ENCODE data around the gene DHFR.
"Not testable (repeated sequence)": the region's sequence is repeated elsewhere in the genome, so short reads cannot be mapped to it uniquely, and the experiment has no call there.

Gene DHFR

GRCh38 chr5:80668016-80668969 lies 13.5 kb upstream of the DHFR start:
- Histone ChIP-seq H3K4me3 (ENCODE audit: control insufficient read depth in 1 of 7, extremely low read depth in 1 of 7, insufficient read depth in 4 of 7, low read depth in 2 of 7, low read length in 6 of 7) (no peak overlapping the region), H3K4me1 (ENCODE audit: control extremely low read depth in 1 of 4, control insufficient read depth in 4 of 4, insufficient read depth in 4 of 4, low read length in 3 of 4) (no peaks in the 10 kb centered on the region), H3K9me3 (ENCODE audit: control extremely low read depth in 1 of 5, control insufficient read depth in 4 of 5, insufficient read depth in 2 of 5, low read depth in 1 of 5, low read length in 4 of 5) (peaks cover 0 to under 1% (median 0%) of the 10 kb centered on the region in 5 experiments), H3K27ac (ENCODE audit: insufficient read depth in 1 of 2, low read depth in 1 of 2, low read length in 2 of 2, poor library complexity in 1 of 2, severe bottlenecking in 2 of 2) (no peak overlapping the region), H3K36me3 (ENCODE audit: control insufficient read depth in 4 of 4, insufficient read depth in 4 of 4, low read length in 3 of 4) (peaks cover 23 to 69% (median 35%) of the 10 kb centered on the region in 4 experiments), H3K27me3 (replicated peaks in 2 of 5; ENCODE audit: control insufficient read depth in 4 of 5, insufficient read depth in 5 of 5, low read length in 4 of 5) (no peaks in the 10 kb centered on the region)
- POLR2A ChIA-PET = no interaction called here
- no peak for DNase-seq
- CTCF ChIA-PET = interaction anchor here (0.5 to 2.7 kb wide), 3 partner anchors 16 to 630 kb away, joined by 3 to 10 read pairs (median 3); no protein-coding TSS in a partner anchor
- 96% methylated on average over 13 of the region's 16 CpGs for WGBS (ENCODE audit: insufficient coverage)

GRCh38 chr5:80667384-80667783 lies 12.6 kb upstream of the DHFR start:
- WGBS (ENCODE audit: insufficient coverage) = 92% methylated on average over 7 of the region's 8 CpGs
- ChIA-PET CTCF (interaction anchor here (2.7 kb wide), 1 partner anchor 576 kb away, joined by 10 read pairs; no protein-coding TSS in a partner anchor), POLR2A (no interaction called here)
- DNase-seq = no peak
- Histone ChIP-seq H3K27ac (ENCODE audit: insufficient read depth in 1 of 2, low read depth in 1 of 2, low read length in 2 of 2, poor library complexity in 1 of 2, severe bottlenecking in 2 of 2) (no peak overlapping the region), H3K27me3 (replicated peaks in 2 of 5; ENCODE audit: control insufficient read depth in 4 of 5, insufficient read depth in 5 of 5, low read length in 4 of 5) (no peaks in the 10 kb centered on the region), H3K36me3 (ENCODE audit: control insufficient read depth in 4 of 4, insufficient read depth in 4 of 4, low read length in 3 of 4) (peaks cover 17 to 65% (median 34%) of the 10 kb centered on the region in 4 experiments), H3K4me1 (ENCODE audit: control extremely low read depth in 1 of 4, control insufficient read depth in 4 of 4, insufficient read depth in 4 of 4, low read length in 3 of 4) (no peaks in the 10 kb centered on the region), H3K4me3 (ENCODE audit: control insufficient read depth in 1 of 7, extremely low read depth in 1 of 7, insufficient read depth in 4 of 7, low read depth in 2 of 7, low read length in 6 of 7) (no peak overlapping the region), H3K9me3 (ENCODE audit: control extremely low read depth in 1 of 5, control insufficient read depth in 4 of 5, insufficient read depth in 2 of 5, low read depth in 1 of 5, low read length in 4 of 5) (peaks cover 0 to 4% (median 0%) of the 10 kb centered on the region in 5 experiments)

- peaks cover 0 to 4% (median 0%) of the 10 kb centered on the region in 5 experiments for H3K9me3 ChIP-seq (ENCODE audit: control extremely low read depth in 1 of 5, control insufficient read depth in 4 of 5, insufficient read depth in 2 of 5, low read depth in 1 of 5, low read length in 4 of 5)
- no peaks in the 10 kb centered on the region for H3K27me3 ChIP-seq (replicated peaks in 2 of 5; ENCODE audit: control insufficient read depth in 4 of 5, insufficient read depth in 5 of 5, low read length in 4 of 5)
- peaks cover 21 to 66% (median 44%) of the 10 kb centered on the region in 4 experiments for H3K36me3 ChIP-seq (ENCODE audit: control insufficient read depth in 4 of 4, insufficient read depth in 4 of 4, low read length in 3 of 4)
- H3K4me3 ChIP-seq (ENCODE audit: control insufficient read depth in 1 of 7, extremely low read depth in 1 of 7, insufficient read depth in 4 of 7, low read depth in 2 of 7, low read length in 6 of 7) = no peak overlapping the region
- ChIA-PET CTCF (interaction anchor here (1.5 kb wide), 1 partner anchor 9 kb away, joined by 3 read pairs; no protein-coding TSS in a partner anchor), POLR2A (no interaction called here)
- DNase-seq = no peak
- no peaks in the 10 kb centered on the region for H3K4me1 ChIP-seq (ENCODE audit: control extremely low read depth in 1 of 4, control insufficient read depth in 4 of 4, insufficient read depth in 4 of 4, low read length in 3 of 4)
- H3K27ac ChIP-seq (ENCODE audit: insufficient read depth in 1 of 2, low read depth in 1 of 2, low read length in 2 of 2, poor library complexity in 1 of 2, severe bottlenecking in 2 of 2) = no peak overlapping the region
- WGBS (ENCODE audit: insufficient coverage) = 100% methylated on average over 4 of the region's 4 CpGs
Measured at GRCh38 chr5:80665057-80665456, 10.3 kb upstream of the DHFR start.

GRCh38 chr5:80662108-80662507 lies 7.3 kb upstream of the DHFR start:
- DNase-seq = no peak
- Histone ChIP-seq H3K36me3 (ENCODE audit: control insufficient read depth in 4 of 4, insufficient read depth in 4 of 4, low read length in 3 of 4) (peaks cover 20 to 73% (median 48%) of the 10 kb centered on the region in 4 experiments), H3K4me3 (ENCODE audit: control insufficient read depth in 1 of 7, extremely low read depth in 1 of 7, insufficient read depth in 4 of 7, low read depth in 2 of 7, low read length in 6 of 7) (no peak overlapping the region), H3K4me1 (ENCODE audit: control extremely low read depth in 1 of 4, control insufficient read depth in 4 of 4, insufficient read depth in 4 of 4, low read length in 3 of 4) (no peaks in the 10 kb centered on the region), H3K27me3 (replicated peaks in 2 of 5; ENCODE audit: control insufficient read depth in 4 of 5, insufficient read depth in 5 of 5, low read length in 4 of 5) (no peaks in the 10 kb centered on the region), H3K9me3 (ENCODE audit: control extremely low read depth in 1 of 5, control insufficient read depth in 4 of 5, insufficient read depth in 2 of 5, low read depth in 1 of 5, low read length in 4 of 5) (peaks cover 0 to 4% (median 2%) of the 10 kb centered on the region in 5 experiments), H3K27ac (ENCODE audit: insufficient read depth in 1 of 2, low read depth in 1 of 2, low read length in 2 of 2, poor library complexity in 1 of 2, severe bottlenecking in 2 of 2) (no peak overlapping the region)
- POLR2A ChIA-PET = no interaction called here
- WGBS (ENCODE audit: insufficient coverage) = no CpG with 5 or more reads among the region's 1 CpG
- CTCF ChIA-PET = no interaction called here

- POLR2A ChIA-PET; H3K27me3 ChIP-seq (replicated peaks in 2 of 5; ENCODE audit: control insufficient read depth in 4 of 5, insufficient read depth in 5 of 5, low read length in 4 of 5); H3K27ac ChIP-seq (ENCODE audit: insufficient read depth in 1 of 2, low read depth in 1 of 2, low read length in 2 of 2, poor library complexity in 1 of 2, severe bottlenecking in 2 of 2); H3K4me3 ChIP-seq (ENCODE audit: control insufficient read depth in 1 of 7, extremely low read depth in 1 of 7, insufficient read depth in 4 of 7, low read depth in 2 of 7, low read length in 6 of 7); H3K9me3 ChIP-seq (ENCODE audit: control extremely low read depth in 1 of 5, control insufficient read depth in 4 of 5, insufficient read depth in 2 of 5, low read depth in 1 of 5, low read length in 4 of 5); CTCF ChIA-PET; H3K4me1 ChIP-seq (ENCODE audit: control extremely low read depth in 1 of 4, control insufficient read depth in 4 of 4, insufficient read depth in 4 of 4, low read length in 3 of 4); DNase-seq: not testable (repeated sequence)
- 100% methylated on average over 1 of the region's 7 CpGs for WGBS (ENCODE audit: insufficient coverage)
- H3K36me3 ChIP-seq (ENCODE audit: control insufficient read depth in 4 of 4, insufficient read depth in 4 of 4, low read length in 3 of 4) = peaks cover 21 to 70% (median 45%) of the 10 kb centered on the region in 4 experiments
Measured at GRCh38 chr5:80660661-80661060, 5.9 kb upstream of the DHFR start.

GRCh38 chr5:80659106-80659505 lies 4.3 kb upstream of the DHFR start:
- 100% methylated on average over 1 of the region's 5 CpGs for WGBS (ENCODE audit: insufficient coverage)
- ChIA-PET CTCF (no interaction called here), POLR2A (no interaction called here)
- no peak overlapping the region for H3K4me3 ChIP-seq (ENCODE audit: control insufficient read depth in 1 of 7, extremely low read depth in 1 of 7, insufficient read depth in 4 of 7, low read depth in 2 of 7, low read length in 6 of 7)
- no peaks in the 10 kb centered on the region for H3K27me3 ChIP-seq (replicated peaks in 2 of 5; ENCODE audit: control insufficient read depth in 4 of 5, insufficient read depth in 5 of 5, low read length in 4 of 5)
- H3K27ac ChIP-seq (ENCODE audit: insufficient read depth in 1 of 2, low read depth in 1 of 2, low read length in 2 of 2, poor library complexity in 1 of 2, severe bottlenecking in 2 of 2) = no peak overlapping the region
- H3K9me3 ChIP-seq (ENCODE audit: control extremely low read depth in 1 of 5, control insufficient read depth in 4 of 5, insufficient read depth in 2 of 5, low read depth in 1 of 5, low read length in 4 of 5) = peaks cover 0 to 4% (median 2%) of the 10 kb centered on the region in 5 experiments
- peaks cover 5 to 14% (median 8%) of the 10 kb centered on the region in 4 experiments for H3K4me1 ChIP-seq (ENCODE audit: control extremely low read depth in 1 of 4, control insufficient read depth in 4 of 4, insufficient read depth in 4 of 4, low read length in 3 of 4)
- DNase-seq = no peak
- H3K36me3 ChIP-seq (ENCODE audit: control insufficient read depth in 4 of 4, insufficient read depth in 4 of 4, low read length in 3 of 4) = peaks cover 17 to 58% (median 37%) of the 10 kb centered on the region in 4 experiments

GRCh38 chr5:80656425-80656824 lies 1.6 kb upstream of the DHFR start:
- DNase-seq = peak in 1 of 3 donors; percentile 4
- peaks cover 11 to 46% (median 29%) of the 10 kb centered on the region in 4 experiments for H3K36me3 ChIP-seq (ENCODE audit: control insufficient read depth in 4 of 4, insufficient read depth in 4 of 4, low read length in 3 of 4)
- peaks cover 0 to 4% (median 0%) of the 10 kb centered on the region in 5 experiments for H3K9me3 ChIP-seq (ENCODE audit: control extremely low read depth in 1 of 5, control insufficient read depth in 4 of 5, insufficient read depth in 2 of 5, low read depth in 1 of 5, low read length in 4 of 5)
- ChIA-PET POLR2A (no interaction called here), CTCF (interaction anchor here (2.5 kb wide), 1 partner anchor 16 kb away, joined by 9 read pairs; no protein-coding TSS in a partner anchor)
- WGBS (ENCODE audit: insufficient coverage) = no CpG with 5 or more reads among the region's 1 CpG
- no peak overlapping the region for H3K27ac ChIP-seq (ENCODE audit: insufficient read depth in 1 of 2, low read depth in 1 of 2, low read length in 2 of 2, poor library complexity in 1 of 2, severe bottlenecking in 2 of 2)
- no peaks in the 10 kb centered on the region for H3K27me3 ChIP-seq (replicated peaks in 2 of 5; ENCODE audit: control insufficient read depth in 4 of 5, insufficient read depth in 5 of 5, low read length in 4 of 5)
- no peak overlapping the region for H3K4me3 ChIP-seq (ENCODE audit: control insufficient read depth in 1 of 7, extremely low read depth in 1 of 7, insufficient read depth in 4 of 7, low read depth in 2 of 7, low read length in 6 of 7)
- H3K4me1 ChIP-seq (ENCODE audit: control extremely low read depth in 1 of 4, control insufficient read depth in 4 of 4, insufficient read depth in 4 of 4, low read length in 3 of 4) = peaks cover 14 to 27% (median 20%) of the 10 kb centered on the region in 4 experiments
